ENCODE data around the gene LINGO3.

Gene LINGO3

GRCh38 chr19:2334986-2335846, 27.3 kb upstream of the LINGO3 start:
- TF ChIP-seq CTCF (IDR thresholded peaks at IDR 0.05; ENCODE audit: control insufficient read depth, extremely low read depth, insufficient read depth), result no peak
- H3K4me3 ChIP-seq (ENCODE audit: low read depth, low read length), result no peak overlapping the region
- DNase-seq (ENCODE audit: low read depth), result no peak

- TF ChIP-seq CTCF (IDR thresholded peaks at IDR 0.05; ENCODE audit: control insufficient read depth, extremely low read depth, insufficient read depth), result no peak
- no peak for DNase-seq (ENCODE audit: low read depth)
- H3K4me3 ChIP-seq (ENCODE audit: low read depth, low read length), result no peak overlapping the region
These were observed 26.5 kb upstream of the LINGO3 start for GRCh38 chr19:2334426-2334825.

GRCh38 chr19:2333807-2334211, 25.9 kb upstream of the LINGO3 start:
- DNase-seq (ENCODE audit: low read depth), result no peak
- TF ChIP-seq CTCF (IDR thresholded peaks at IDR 0.05; ENCODE audit: control insufficient read depth, extremely low read depth, insufficient read depth), result no peak
- no peak overlapping the region for H3K4me3 ChIP-seq (ENCODE audit: low read depth, low read length)

- no peak for TF ChIP-seq CTCF (IDR thresholded peaks at IDR 0.05; ENCODE audit: control insufficient read depth, extremely low read depth, insufficient read depth)
- no peak overlapping the region for H3K4me3 ChIP-seq (ENCODE audit: low read depth, low read length)
- DNase-seq (ENCODE audit: low read depth), result no peak
These were observed 25.3 kb upstream of the LINGO3 start for GRCh38 chr19:2333027-2333806.

- DNase-seq (ENCODE audit: low read depth), result no peak
- no peak overlapping the region for H3K4me3 ChIP-seq (ENCODE audit: low read depth, low read length)
- TF ChIP-seq CTCF (IDR thresholded peaks at IDR 0.05; ENCODE audit: control insufficient read depth, extremely low read depth, insufficient read depth), result no peak
These were observed 24.5 kb upstream of the LINGO3 start for GRCh38 chr19:2332341-2333026.

GRCh38 chr19:2331601-2332246, 23.8 kb upstream of the LINGO3 start:
- TF ChIP-seq CTCF (IDR thresholded peaks at IDR 0.05; ENCODE audit: control insufficient read depth, extremely low read depth, insufficient read depth), result no peak
- H3K4me3 ChIP-seq (ENCODE audit: low read depth, low read length), result peak overlapping the region; percentile 9
- DNase-seq (ENCODE audit: low read depth), result no peak

Data from LNCaP clone FGC (cell line).